ENCODE data around the gene NAPB. TPM values are rescaled to one million over a fixed set of nuclear protein-coding genes. Genes with fewer than 3 reads are reported as not detected.

Gene NAPB
- total and polyA plus RNA-seq, 2 experiments from 2014 or later: 5.9 to 8.1 TPM

DNA sequence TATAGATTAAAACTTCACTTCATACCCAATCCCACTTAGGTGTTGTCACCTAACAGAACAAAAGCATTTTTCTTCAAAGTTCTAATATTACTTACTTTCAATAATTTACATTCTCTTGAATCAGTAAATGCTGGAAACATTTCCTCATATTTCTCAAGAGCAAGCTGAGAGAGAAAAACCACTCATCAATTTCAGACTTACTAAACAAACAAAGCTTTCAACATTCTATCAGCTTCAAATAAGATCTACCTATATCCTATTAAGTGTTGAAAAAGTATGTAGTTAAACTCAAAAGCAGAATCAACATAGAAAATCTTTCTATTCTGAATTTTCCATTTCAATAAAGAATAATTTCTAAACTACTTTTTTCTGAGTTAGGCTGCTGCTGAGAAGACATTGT is 41.5 kb downstream of the NAPB start:
- no peak overlapping the region for H3K27ac ChIP-seq
- no peak overlapping the region for H3K4me3 ChIP-seq
- no peaks in the 10 kb centered on the region for H3K9me3 ChIP-seq (ENCODE audit: low read depth)
- H3K4me2 ChIP-seq (ENCODE audit: unreplicated experiment): no peak overlapping the region
- peaks cover 24% of the 10 kb centered on the region for H3K36me3 ChIP-seq (ENCODE audit: low read depth)
- no peaks in the 10 kb centered on the region for H3K4me1 ChIP-seq (ENCODE audit: insufficient read depth)
- in situ Hi-C loops (cut with MboI): no loop called here
- no peak overlapping the region for H3K9ac ChIP-seq
- no peak for TF ChIP-seq EZH2phosphoT487 (IDR thresholded peaks at IDR 0.05; ENCODE audit: insufficient read depth, low read depth)
- no peak for TF ChIP-seq EZH2 (IDR thresholded peaks at IDR 0.05; ENCODE audit: insufficient read depth, poor library complexity, severe bottlenecking)
- no peak for DNase-seq
- peaks cover 27% of the 10 kb centered on the region for H3K79me2 ChIP-seq (ENCODE audit: insufficient read depth)
- H3K27me3 ChIP-seq (replicated peaks; ENCODE audit: insufficient read depth): no peaks in the 10 kb centered on the region
- no peaks in the 10 kb centered on the region for H3K9me2 ChIP-seq (ENCODE audit: insufficient read depth)
- H3F3A ChIP-seq (ENCODE audit: insufficient read depth): no peaks in the 10 kb centered on the region
- no peak overlapping the region for H2AFZ ChIP-seq
- H4K20me1 ChIP-seq (ENCODE audit: insufficient read depth): no peaks in the 10 kb centered on the region

DNA sequence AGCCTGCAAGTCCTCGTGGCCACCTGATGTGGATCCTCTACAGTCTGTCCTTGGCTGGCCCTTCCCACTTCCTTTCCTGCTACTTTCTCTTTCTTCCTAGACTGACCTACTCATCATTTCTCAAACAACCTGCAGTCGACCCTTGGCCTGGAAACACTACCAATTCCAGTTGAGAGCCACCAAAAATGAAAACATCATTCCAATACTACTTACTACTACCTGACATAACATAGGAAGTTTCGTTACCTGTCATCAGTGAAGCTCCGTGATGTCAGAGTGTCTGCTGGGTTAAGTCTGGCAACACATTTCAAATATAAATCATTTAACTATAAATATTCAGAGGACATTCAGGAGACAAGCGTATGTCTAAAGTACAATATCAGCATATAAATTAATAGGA is 45.5 kb downstream of the NAPB start:
- no peaks in the 10 kb centered on the region for H3K9me2 ChIP-seq (ENCODE audit: insufficient read depth)
- peaks cover 14% of the 10 kb centered on the region for H3F3A ChIP-seq (ENCODE audit: insufficient read depth)
- TF ChIP-seq EZH2 (IDR thresholded peaks at IDR 0.05; ENCODE audit: insufficient read depth, poor library complexity, severe bottlenecking) (no peak), EZH2phosphoT487 (IDR thresholded peaks at IDR 0.05; ENCODE audit: insufficient read depth, low read depth) (no peak)
- in situ Hi-C loops (cut with MboI): no loop called here
- WGBS, 2 experiments (ENCODE audit: low coverage in 1 of 2, low lambda C conversion rate in 2 of 2, missing lambda C conversion rate in 2 of 2): 98% methylated on average over 5 of the region's 5 CpGs
- H3K9me3 ChIP-seq (ENCODE audit: low read depth): no peaks in the 10 kb centered on the region
- no peaks in the 10 kb centered on the region; the same call in 1 of the 2 replicates for H3K4me1 ChIP-seq (ENCODE audit: insufficient read depth)
- H3K27me3 ChIP-seq (replicated peaks; ENCODE audit: insufficient read depth): no peaks in the 10 kb centered on the region
- no peak overlapping the region for H3K4me2 ChIP-seq (ENCODE audit: unreplicated experiment)
- H2AFZ ChIP-seq: no peak overlapping the region
- H4K20me1 ChIP-seq (ENCODE audit: insufficient read depth): no peaks in the 10 kb centered on the region
- no peak for DNase-seq
- H3K27ac ChIP-seq: no peak overlapping the region
- no peak overlapping the region for H3K4me3 ChIP-seq
- H3K79me2 ChIP-seq (ENCODE audit: insufficient read depth): 0 out of 2 replicates have a peak, but pooled peaks cover 12% of the 10 kb centered on the region
- H3K36me3 ChIP-seq (ENCODE audit: low read depth): peaks cover 33% of the 10 kb centered on the region
- no peak overlapping the region for H3K9ac ChIP-seq

DNA sequence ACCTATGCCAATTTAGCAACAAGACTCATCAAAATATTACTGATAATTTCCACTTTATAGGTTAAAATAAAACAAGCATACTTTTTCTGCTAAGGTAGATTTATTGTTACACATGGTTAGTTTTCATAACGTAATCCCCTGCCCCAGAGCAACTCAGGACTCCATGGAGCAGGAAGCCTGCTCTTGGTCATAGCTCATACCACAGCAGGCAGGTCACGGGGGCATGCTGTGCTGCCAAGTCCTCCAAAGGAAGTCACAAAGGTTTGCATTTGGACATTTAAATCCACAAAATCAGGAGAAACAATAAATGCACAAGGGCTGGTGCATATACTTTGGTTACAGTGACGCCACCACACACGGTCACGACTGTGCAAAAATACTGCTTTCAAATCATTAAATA is 46.8 kb downstream of the NAPB start:
- in situ Hi-C loops (cut with MboI): no loop called here
- no peaks in the 10 kb centered on the region for H4K20me1 ChIP-seq (ENCODE audit: insufficient read depth)
- H3K9me3 ChIP-seq (ENCODE audit: low read depth): no peaks in the 10 kb centered on the region
- H3K79me2 ChIP-seq (ENCODE audit: insufficient read depth): peaks cover 26% of the 10 kb centered on the region
- no peaks in the 10 kb centered on the region for H3K27me3 ChIP-seq (replicated peaks; ENCODE audit: insufficient read depth)
- H3K4me1 ChIP-seq (ENCODE audit: insufficient read depth): no peaks in the 10 kb centered on the region; the same call in 1 of the 2 replicates
- H3K36me3 ChIP-seq (ENCODE audit: low read depth): peaks cover 47% of the 10 kb centered on the region
- H2AFZ ChIP-seq: no peak overlapping the region
- no peak overlapping the region for H3K27ac ChIP-seq
- 86 to 92% methylated on average over 5 of the region's 5 CpGs for WGBS, 2 experiments (ENCODE audit: low coverage in 1 of 2, low lambda C conversion rate in 2 of 2, missing lambda C conversion rate in 2 of 2)
- H3K4me3 ChIP-seq: no peak overlapping the region
- H3K4me2 ChIP-seq (ENCODE audit: unreplicated experiment): no peak overlapping the region
- DNase-seq: no peak
- H3K9ac ChIP-seq: no peak overlapping the region
- H3F3A ChIP-seq (ENCODE audit: insufficient read depth): peaks cover 20% of the 10 kb centered on the region
- TF ChIP-seq EZH2 (IDR thresholded peaks at IDR 0.05; ENCODE audit: insufficient read depth, poor library complexity, severe bottlenecking) (no peak), EZH2phosphoT487 (IDR thresholded peaks at IDR 0.05; ENCODE audit: insufficient read depth, low read depth) (no peak)
- H3K9me2 ChIP-seq (ENCODE audit: insufficient read depth): no peaks in the 10 kb centered on the region

DNA sequence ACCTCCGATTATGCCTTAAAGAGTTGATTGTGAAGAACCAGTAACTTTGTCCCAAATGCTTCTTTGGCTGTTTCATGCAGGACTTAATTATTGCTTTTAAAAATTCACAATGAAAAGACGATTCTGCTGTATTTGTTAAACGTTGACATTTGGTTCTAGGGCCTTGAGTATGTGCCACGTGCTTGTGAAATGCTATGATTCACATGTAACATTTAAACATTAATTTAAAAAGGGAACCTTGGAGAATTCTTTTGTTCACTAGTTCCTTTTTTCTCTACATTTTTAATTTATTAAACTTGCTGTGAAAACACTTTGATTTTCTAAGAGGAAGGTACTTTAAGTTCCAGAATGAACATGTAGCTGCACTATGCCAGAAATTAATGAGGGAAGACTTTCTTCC is 49.8 kb downstream of the NAPB start:
- Histone ChIP-seq H3K36me3 (ENCODE audit: low read depth) (peaks cover 30% of the 10 kb centered on the region), H2AFZ (no peak overlapping the region), H3K9me2 (ENCODE audit: insufficient read depth) (no peaks in the 10 kb centered on the region), H3K4me3 (no peak overlapping the region), H3K27me3 (replicated peaks; ENCODE audit: insufficient read depth) (no peaks in the 10 kb centered on the region), H3F3A (ENCODE audit: insufficient read depth) (peaks cover 47% of the 10 kb centered on the region), H3K4me1 (ENCODE audit: insufficient read depth) (peaks cover 26% of the 10 kb centered on the region), H3K4me2 (ENCODE audit: unreplicated experiment) (no peak overlapping the region), H3K27ac (no peak overlapping the region), H3K9me3 (ENCODE audit: low read depth) (no peaks in the 10 kb centered on the region), H4K20me1 (ENCODE audit: insufficient read depth) (peaks cover 15% of the 10 kb centered on the region; the same call in 1 of the 2 replicates), H3K79me2 (ENCODE audit: insufficient read depth) (peaks cover 55% of the 10 kb centered on the region), H3K9ac (no peak overlapping the region)
- in situ Hi-C loops (cut with MboI): no loop called here
- no peak for TF ChIP-seq EZH2 (IDR thresholded peaks at IDR 0.05; ENCODE audit: insufficient read depth, poor library complexity, severe bottlenecking)
- TF ChIP-seq EZH2phosphoT487 (IDR thresholded peaks at IDR 0.05; ENCODE audit: insufficient read depth, low read depth): no peak
- 16 to 21% methylated on average over 4 of the region's 4 CpGs for WGBS, 2 experiments (ENCODE audit: low coverage in 1 of 2, low lambda C conversion rate in 2 of 2, missing lambda C conversion rate in 2 of 2)
- DNase-seq: peak; percentile 48

DNA sequence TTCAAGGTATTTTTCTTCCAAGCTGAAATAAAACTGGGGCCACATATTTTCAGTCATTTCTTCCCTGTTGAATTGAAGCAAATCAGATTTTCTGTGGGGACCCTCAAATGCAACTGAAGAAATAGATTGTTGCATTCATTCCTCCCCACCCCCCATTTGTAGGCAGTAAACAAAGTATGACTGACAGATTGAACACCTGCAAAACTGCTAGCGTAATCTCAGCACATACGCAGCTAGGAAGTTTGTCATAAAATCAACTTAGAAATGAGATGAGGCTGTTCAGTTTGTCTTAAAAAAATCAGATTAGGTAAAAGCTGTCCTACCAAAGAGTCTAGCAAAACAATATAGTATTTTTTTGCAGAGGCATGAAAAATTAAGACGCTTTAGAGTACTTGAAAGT is 50.4 kb downstream of the NAPB start:
- peaks cover 61% of the 10 kb centered on the region for H3K79me2 ChIP-seq (ENCODE audit: insufficient read depth)
- no peaks in the 10 kb centered on the region for H3K9me3 ChIP-seq (ENCODE audit: low read depth)
- H2AFZ ChIP-seq: no peak overlapping the region
- H3K36me3 ChIP-seq (ENCODE audit: low read depth): peaks cover 30% of the 10 kb centered on the region
- TF ChIP-seq EZH2phosphoT487 (IDR thresholded peaks at IDR 0.05; ENCODE audit: insufficient read depth, low read depth) (no peak), EZH2 (IDR thresholded peaks at IDR 0.05; ENCODE audit: insufficient read depth, poor library complexity, severe bottlenecking) (no peak)
- H3K4me3 ChIP-seq: no peak overlapping the region
- in situ Hi-C loops (cut with MboI): no loop called here
- H3K27me3 ChIP-seq (replicated peaks; ENCODE audit: insufficient read depth): no peaks in the 10 kb centered on the region
- no peak overlapping the region for H3K27ac ChIP-seq
- H3K9ac ChIP-seq: no peak overlapping the region
- 82 to 85% methylated on average over 3 of the region's 3 CpGs for WGBS, 2 experiments (ENCODE audit: low coverage in 1 of 2, low lambda C conversion rate in 2 of 2, missing lambda C conversion rate in 2 of 2)
- H3K9me2 ChIP-seq (ENCODE audit: insufficient read depth): no peaks in the 10 kb centered on the region
- peaks cover 33% of the 10 kb centered on the region for H3K4me1 ChIP-seq (ENCODE audit: insufficient read depth)
- peaks cover 49% of the 10 kb centered on the region for H3F3A ChIP-seq (ENCODE audit: insufficient read depth)
- H3K4me2 ChIP-seq (ENCODE audit: unreplicated experiment): no peak overlapping the region
- H4K20me1 ChIP-seq (ENCODE audit: insufficient read depth): peaks cover 17% of the 10 kb centered on the region; the same call in 1 of the 2 replicates
- DNase-seq: no peak

Measured in GM23248 (cell line).